Activated T-cell treated with anti-CD3 and anti-CD28 coated beads, Interleukin-2, amount 50 U/mL, for 24 hours (primary cell): ENCODE results near the gene ANKRD20A1.
"Not testable (repeated sequence)": the region's sequence is repeated elsewhere in the genome, so short reads cannot be mapped to it uniquely, and the experiment has no call there.

Source experiments
- DNase-seq: peaks from one replicate; pipeline ENCODE4 v3.0.0-alpha.2; 2020
- H3K27ac Mint-ChIP-seq: 2 replicates; pipeline ENCODE4 v1.8.0; 2020; ENCODE audit warnings: mild to moderate bottlenecking, mixed read lengths
- H3K27me3 Mint-ChIP-seq: 2 replicates; pipeline ENCODE4 v1.8.0; 2020; ENCODE audit warnings: mixed read lengths
- H3K36me3 Mint-ChIP-seq: 2 replicates; pipeline ENCODE4 v1.8.0; 2020; ENCODE audit warnings: low read depth, mixed read lengths
- H3K4me1 Mint-ChIP-seq: 2 replicates; pipeline ENCODE4 v1.8.0; 2020; ENCODE audit warnings: low read depth, mixed read lengths
- H3K4me3 Mint-ChIP-seq: 2 replicates; pipeline ENCODE4 v1.8.0; 2020; ENCODE audit warnings: mild to moderate bottlenecking, moderate library complexity, mixed read lengths
- H3K9me3 Mint-ChIP-seq: 2 replicates; pipeline ENCODE4 v1.8.0; 2020; ENCODE audit warnings: mixed read lengths

The ANKRD20A1 gene

GRCh38 chr9:67858871-67859270 is at the start of gene ANKRD20A1:
ANKRD20A1 (plus strand) TSS chr9:67858931; CDS start chr9:67859427, 496 bp downstream.
- not testable (repeated sequence) for H3K4me1 Mint-ChIP-seq, H3K27ac Mint-ChIP-seq, DNase-seq, H3K27me3 Mint-ChIP-seq, H3K4me3 Mint-ChIP-seq, H3K9me3 Mint-ChIP-seq, H3K36me3 Mint-ChIP-seq

GRCh38 chr9:67832088-67832487 is 26.6 kb upstream of the ANKRD20A1 start:
- not testable (repeated sequence) for H3K27me3 Mint-ChIP-seq, H3K9me3 Mint-ChIP-seq, H3K36me3 Mint-ChIP-seq, H3K4me3 Mint-ChIP-seq, DNase-seq, H3K27ac Mint-ChIP-seq, H3K4me1 Mint-ChIP-seq
